GM18868 (cell line): ENCODE data around the gene PSMC5.
"Not testable (repeated sequence)": the region's sequence is repeated elsewhere in the genome, so short reads cannot be mapped to it uniquely, and the experiment has no call there.

ENCODE experiments used
- ATAC-seq: cut with Tn5 transposase; IDR thresholded peaks from one replicate; pipeline ENCODE4 v1.9.1; 2021; ENCODE audit warnings: mild to moderate bottlenecking, moderate library complexity; ENCODE audit not compliant: unreplicated experiment

Gene PSMC5

DNA sequence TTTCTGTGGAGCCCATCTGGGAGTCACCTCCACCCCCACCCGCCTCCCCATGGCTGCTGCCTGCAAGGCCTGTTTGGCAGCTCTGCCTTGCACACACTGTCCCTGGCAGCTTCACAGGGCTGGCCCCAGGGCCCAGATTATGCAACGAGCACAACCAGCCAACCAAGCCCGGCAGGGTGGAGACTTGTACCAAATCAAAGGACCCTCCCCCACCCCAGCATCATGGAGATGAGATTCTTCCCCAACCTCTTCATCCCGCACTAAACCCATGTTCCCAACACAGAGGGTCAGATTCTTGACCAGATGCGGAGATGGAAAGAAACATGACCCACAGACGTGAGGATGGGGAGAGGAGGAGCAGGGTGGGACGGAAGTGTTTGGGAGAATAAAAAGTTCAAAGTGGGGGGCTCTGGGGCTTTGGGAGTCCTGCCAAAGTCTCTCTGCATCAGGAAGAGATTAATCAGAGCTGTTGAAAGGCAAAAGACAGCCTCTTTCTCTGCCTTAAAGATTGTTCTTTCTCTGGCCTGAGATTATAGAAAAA lies 11.5 kb downstream of the PSMC5 start:
- ATAC-seq: no peak

DNA sequence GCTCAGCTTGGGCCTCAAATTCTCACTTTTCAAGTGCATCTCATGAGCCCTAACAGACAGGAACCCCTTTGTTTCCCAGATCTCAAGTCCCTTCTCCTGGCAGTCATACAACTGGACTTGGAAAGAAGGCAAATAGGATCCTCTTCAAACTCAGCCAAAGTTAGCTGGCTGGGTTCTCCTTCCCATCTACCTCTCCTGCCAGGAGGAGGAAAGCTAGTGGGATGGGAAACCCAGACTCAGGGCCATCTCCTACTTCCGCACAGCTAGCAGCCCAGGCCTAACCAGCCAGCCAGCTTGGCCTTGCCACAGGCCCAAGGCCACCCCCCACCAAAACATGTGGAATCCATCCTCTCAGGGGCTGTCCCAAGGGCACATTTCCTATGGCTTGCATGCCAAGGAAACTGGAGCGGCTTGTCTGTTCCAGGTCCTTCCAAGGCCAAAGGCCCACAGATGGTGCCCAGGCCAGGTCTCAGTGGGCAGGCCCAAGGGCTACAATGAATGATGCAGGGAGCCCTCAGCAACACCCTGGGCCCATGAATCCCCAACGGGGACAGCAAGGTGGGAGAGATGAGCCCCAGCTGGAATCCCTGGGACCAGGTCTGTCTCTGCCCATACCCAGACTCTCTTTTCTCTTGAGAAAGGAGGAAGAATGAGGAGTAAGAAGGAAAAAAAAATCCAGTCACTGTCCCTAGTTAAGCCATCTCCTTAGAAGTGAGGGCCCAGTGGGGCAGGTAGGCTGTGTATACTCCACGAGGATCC lies 13.5 kb downstream of the PSMC5 start:
- no peak for ATAC-seq

GRCh38 chr17:63841350-63842172 lies 14.3 kb downstream of the PSMC5 start:
- ATAC-seq: no peak

GRCh38 chr17:63842173-63842539 lies 14.9 kb downstream of the PSMC5 start:
- ATAC-seq: peak; percentile 29

- peak; percentile 75 for ATAC-seq
These were observed 15.5 kb downstream of the PSMC5 start, which contains the start of gene SMARCD2 for GRCh38 chr17:63842540-63843386. TSS of gene SMARCD2 (minus strand) at chr17:63842685. CDS start at chr17:63842674, 11 bp downstream.

- ATAC-seq: not testable (repeated sequence)
These were observed 16.2 kb downstream of the PSMC5 start for GRCh38 chr17:63843387-63843888.

DNA sequence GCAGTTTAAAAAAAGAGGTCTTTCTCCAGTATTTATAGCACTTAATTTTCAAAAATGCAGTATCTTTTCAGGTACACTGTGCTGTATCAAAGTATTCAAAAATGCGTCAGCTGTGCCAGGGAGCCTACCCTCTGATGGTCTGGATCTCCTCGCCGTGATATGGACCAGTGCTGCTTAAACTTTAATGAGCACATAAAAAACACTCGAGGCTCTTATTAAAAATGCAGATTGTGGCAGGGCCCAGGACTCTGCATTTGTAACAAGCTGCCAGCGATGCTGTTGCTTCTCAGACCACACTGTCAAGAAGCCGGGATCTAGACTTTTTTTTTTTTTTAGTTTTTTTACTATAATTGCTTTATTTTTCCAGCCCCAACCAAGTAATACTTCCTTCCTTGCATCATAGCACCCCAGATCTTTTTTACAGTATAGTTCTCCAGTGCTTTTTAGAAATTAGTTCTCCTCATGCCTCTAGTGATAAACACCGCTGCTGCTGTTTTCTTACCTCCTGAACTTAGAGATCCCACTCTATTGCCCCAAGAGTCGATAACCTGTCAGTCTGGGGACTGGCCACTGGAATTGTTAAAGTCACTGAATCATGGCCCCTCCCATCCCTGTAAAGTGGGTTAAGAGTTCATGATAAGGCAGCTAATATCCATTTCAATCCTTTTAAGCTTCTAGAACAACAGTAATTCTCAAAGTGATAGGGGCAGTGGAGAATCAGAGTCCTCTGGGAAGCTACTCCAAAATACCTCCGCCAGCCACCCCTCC lies 16.9 kb downstream of the PSMC5 start:
- ATAC-seq: no peak

DNA sequence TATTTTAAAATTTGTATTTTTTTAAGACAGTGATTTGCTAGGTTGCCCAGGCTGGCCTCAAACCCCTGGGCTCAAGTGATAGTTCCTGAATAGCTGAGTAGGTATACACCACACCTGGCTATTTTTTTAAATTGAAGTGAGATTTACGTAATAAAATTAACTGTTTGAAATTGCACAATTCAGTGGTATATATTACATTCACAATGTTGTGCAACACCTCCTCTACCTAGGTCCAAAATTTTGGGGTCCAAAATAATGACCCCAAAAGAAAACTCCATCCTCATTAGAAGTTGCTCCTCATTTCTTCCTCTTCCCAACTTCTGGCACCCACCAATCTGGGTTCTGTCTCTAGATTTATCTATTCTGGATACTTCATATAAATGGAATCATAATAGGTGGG lies 18.3 kb downstream of the PSMC5 start:
- no peak for ATAC-seq

- no peak for ATAC-seq
These were observed 20.5 kb downstream of the PSMC5 start for GRCh38 chr17:63847525-63848249.

DNA sequence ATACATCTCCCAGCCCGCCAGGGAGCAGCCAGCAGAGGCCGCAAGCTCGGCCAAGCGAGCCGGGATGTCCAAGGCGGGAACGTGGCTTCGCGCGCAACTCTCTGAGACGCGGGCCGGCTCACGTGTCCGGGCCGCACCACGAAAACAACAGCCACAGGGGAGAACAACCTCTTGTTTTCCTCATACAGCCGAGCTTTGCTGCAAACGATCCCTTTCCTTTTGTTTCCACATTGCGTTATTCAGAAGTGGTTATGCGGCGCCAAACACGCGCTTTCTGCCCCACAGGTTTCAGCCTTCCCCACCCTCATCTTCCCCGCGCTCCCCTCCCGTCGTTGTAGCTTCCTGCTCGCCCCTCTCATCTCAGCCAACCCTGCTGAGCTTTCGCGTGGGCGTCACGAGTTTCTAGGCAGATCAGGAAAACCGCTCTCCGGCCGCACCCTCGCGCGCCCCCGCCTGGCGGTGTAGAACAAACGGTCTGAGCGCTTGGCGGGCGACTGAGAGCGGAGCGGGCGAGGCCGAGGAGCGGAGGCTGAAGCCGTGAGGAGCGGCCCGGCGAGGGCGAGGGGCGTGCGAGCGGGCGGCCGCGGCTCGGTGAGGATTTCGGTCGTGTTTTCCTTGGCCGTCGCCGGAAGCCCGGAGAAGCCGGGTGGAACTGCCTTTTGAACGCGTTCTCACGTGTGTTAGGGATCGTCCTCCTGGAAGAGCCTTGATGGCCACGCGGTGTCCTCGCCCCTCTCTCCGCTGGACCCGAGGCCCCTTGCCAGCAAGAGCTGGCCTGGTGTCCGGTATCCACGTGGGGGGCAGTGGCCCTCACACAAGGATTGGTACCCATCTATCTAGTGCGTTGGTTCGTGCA lies 21.8 kb downstream of the PSMC5 start:
- peak; percentile 95 for ATAC-seq

- no peak for ATAC-seq
These were observed 23.2 kb downstream of the PSMC5 start for GRCh38 chr17:63850401-63850800.

DNA sequence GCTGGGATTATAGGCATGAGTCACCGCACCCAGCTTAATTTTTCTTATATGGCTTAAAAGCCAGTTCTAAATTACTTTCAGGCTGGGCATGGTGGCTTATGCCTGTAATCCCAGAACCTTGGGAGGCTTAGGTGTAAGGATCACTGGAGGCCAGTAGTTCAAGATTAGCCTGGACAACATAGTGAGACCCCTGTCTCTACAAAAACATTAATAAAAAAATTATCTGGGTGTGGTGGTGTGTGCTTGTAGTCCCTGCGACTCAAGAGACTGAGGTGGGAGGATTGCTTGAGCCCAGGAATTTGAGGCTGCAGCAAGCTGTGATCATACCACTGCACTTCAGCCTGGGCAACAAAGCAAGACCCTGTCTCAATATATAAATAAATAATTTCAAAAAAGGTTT lies 26.0 kb downstream of the PSMC5 start:
- no peak for ATAC-seq

GRCh38 chr17:63854709-63855108 lies 27.5 kb downstream of the PSMC5 start:
- no peak for ATAC-seq

DNA sequence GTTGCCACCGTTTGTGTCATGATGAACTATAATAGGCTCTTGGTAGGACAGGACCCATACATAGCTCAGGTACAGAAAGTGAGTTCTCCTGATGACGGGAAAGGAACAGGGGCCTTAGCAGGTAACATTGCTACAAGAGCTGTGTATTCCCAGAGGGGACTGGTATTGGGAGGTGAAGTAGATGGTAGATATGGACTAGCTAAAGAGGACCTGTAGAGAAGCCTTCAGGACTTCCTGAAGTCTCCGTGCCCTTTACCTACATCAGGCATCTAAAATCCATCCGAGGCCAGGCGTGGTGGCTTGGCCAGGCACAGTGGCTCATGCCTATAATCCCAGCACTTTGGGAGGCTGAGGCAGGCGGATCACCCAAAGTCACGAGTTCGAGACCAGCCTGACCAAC lies 28.0 kb downstream of the PSMC5 start:
- no peak for ATAC-seq

- ATAC-seq: not testable (repeated sequence)
These were observed 29.2 kb downstream of the PSMC5 start for GRCh38 chr17:63856425-63856824.

DNA sequence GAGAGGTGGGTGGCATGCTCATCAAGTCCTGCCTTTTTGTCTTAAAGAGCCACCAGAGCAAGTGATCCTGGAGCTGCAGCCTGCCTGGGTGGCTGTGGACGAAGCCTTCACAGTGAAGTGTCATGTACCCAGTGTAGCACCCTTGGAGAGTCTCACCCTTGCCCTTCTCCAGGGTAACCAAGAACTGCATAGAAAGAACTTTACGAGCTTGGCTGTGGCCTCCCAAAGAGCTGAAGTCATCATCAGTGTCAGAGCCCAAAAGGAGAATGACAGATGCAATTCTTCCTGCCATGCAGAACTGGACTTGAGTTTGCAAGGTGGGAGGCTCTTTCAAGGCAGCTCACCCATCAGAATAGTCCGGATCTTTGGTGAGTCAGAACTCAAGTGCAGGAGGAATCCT lies 32.0 kb downstream of the PSMC5 start:
- ATAC-seq: no peak

- ATAC-seq: not testable (repeated sequence)
These were observed 39.4 kb downstream of the PSMC5 start for GRCh38 chr17:63866625-63867024.
